Measurements from ENCODE around the gene PFDN2.

DNA sequence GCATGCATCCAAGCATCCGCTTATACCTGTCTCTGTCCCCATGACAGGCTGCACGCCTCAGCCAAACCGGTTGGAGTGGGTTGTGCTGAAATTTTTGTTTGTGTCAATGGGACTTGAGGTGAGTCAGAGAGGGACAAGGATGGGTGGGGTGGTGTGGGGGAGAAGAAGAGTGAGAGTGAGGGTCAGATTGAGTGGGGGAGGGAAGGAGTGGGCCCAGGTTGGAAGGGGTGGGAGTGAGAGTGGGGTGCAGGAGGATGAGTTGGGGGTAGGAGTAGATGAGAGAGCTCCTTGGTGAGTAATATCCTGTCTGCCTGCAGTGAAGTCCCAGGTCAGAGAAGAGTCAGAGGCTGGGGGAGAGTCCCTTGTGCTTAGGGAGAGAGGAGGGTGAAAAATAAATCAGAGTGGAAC, 25.2 kb downstream of the PFDN2 start:
- TF ChIP-seq, protein P1, sequence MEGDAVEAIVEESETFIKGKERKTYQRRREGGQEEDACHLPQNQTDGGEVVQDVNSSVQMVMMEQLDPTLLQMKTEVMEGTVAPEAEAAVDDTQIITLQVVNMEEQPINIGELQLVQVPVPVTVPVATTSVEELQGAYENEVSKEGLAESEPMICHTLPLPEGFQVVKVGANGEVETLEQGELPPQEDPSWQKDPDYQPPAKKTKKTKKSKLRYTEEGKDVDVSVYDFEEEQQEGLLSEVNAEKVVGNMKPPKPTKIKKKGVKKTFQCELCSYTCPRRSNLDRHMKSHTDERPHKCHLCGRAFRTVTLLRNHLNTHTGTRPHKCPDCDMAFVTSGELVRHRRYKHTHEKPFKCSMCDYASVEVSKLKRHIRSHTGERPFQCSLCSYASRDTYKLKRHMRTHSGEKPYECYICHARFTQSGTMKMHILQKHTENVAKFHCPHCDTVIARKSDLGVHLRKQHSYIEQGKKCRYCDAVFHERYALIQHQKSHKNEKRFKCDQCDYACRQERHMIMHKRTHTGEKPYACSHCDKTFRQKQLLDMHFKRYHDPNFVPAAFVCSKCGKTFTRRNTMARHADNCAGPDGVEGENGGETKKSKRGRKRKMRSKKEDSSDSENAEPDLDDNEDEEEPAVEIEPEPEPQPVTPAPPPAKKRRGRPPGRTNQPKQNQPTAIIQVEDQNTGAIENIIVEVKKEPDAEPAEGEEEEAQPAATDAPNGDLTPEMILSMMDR (IDR thresholded peaks at IDR 0.05) = no peak
- TF ChIP-seq EZH2 (IDR thresholded peaks at IDR 0.05) = no peak
